ENCODE measurements around the gene FLNA. TPM values are rescaled to one million over a fixed set of nuclear protein-coding genes. Genes with fewer than 3 reads are reported as not detected.

Gene FLNA
- total and polyA plus RNA-seq, 4 experiments from 2014 or later: 87.4 to 871 (median 761) TPM

- CTCF ChIA-PET (ENCODE audit: partially characterized antibody): interaction anchor here (2.5 kb wide), 1 partner anchor 11 kb away, joined by 5 read pairs; no protein-coding TSS in a partner anchor
- H3K9me3 ChIP-seq (ENCODE audit: control insufficient read depth in 1 of 2, low read length in 2 of 2): no peaks in the 10 kb centered on the region
- Mint-ChIP-seq H3K27me3 (no peaks in the 10 kb centered on the region), H3K9me3 (peaks cover 0 to 2% (median 0%) of the 10 kb centered on the region in 8 donors), H3K4me3 (peak overlapping the region in 1 of 8 donors; percentile 45), H3K27ac (peak overlapping the region in 3 of 7 donors; percentile 65 to 95 (median 84)), H3K4me1 (peaks cover 4 to 17% (median 11%) of the 10 kb centered on the region in 4 donors), H3K36me3 (peaks cover 3 to 14% of the 10 kb centered on the region in 2 donors)
- DNase-seq: peak in 1 of 5 donors; percentile 13
- no peaks in the 10 kb centered on the region for H3K27me3 ChIP-seq (ENCODE audit: insufficient read depth, low read length)
- H3K27ac ChIP-seq (ENCODE audit: low read depth, low read length): no peak overlapping the region
- peaks cover 22% of the 10 kb centered on the region for H3K4me1 ChIP-seq (ENCODE audit: insufficient read depth, low read length)
- POLR2A ChIA-PET (ENCODE audit: partially characterized antibody): interaction anchor here (1.0 to 3.7 kb wide), 3 partner anchors 8 to 31 kb away, joined by 3 to 22 read pairs (median 5); no protein-coding TSS in a partner anchor
- intact Hi-C loops (cut with micrococcal nuclease): no loop called here
- H3K4me3 ChIP-seq (ENCODE audit: low read length in 2 of 2): no peak overlapping the region
- H3K36me3 ChIP-seq (ENCODE audit: insufficient read depth, low read length): no peaks in the 10 kb centered on the region
Observed at GRCh38 chrX:154381271-154381670, 6.8 kb upstream of the FLNA start.

- POLR2A ChIA-PET (ENCODE audit: partially characterized antibody): interaction anchor here (3.7 kb wide), 1 partner anchor 12 kb away, joined by 36 read pairs; no protein-coding TSS in a partner anchor
- Mint-ChIP-seq H3K27ac (peak overlapping the region; percentile 90 to 95 (median 94)), H3K27me3 (no peaks in the 10 kb centered on the region), H3K4me3 (peak overlapping the region; percentile 75 to 91 (median 83)), H3K36me3 (peaks cover 3 to 14% of the 10 kb centered on the region in 2 donors), H3K4me1 (peaks cover 4 to 17% (median 11%) of the 10 kb centered on the region in 4 donors), H3K9me3 (peaks cover 0 to 2% (median 0%) of the 10 kb centered on the region in 8 donors)
- H3K4me3 ChIP-seq (ENCODE audit: low read length in 2 of 2): no peak overlapping the region
- intact Hi-C loops (cut with micrococcal nuclease): no loop called here
- no peaks in the 10 kb centered on the region for H3K27me3 ChIP-seq (ENCODE audit: insufficient read depth, low read length)
- no peaks in the 10 kb centered on the region for H3K36me3 ChIP-seq (ENCODE audit: insufficient read depth, low read length)
- peak in 1 of 5 donors; percentile 14 for DNase-seq
- H3K4me1 ChIP-seq (ENCODE audit: insufficient read depth, low read length): peaks cover 22% of the 10 kb centered on the region
- H3K27ac ChIP-seq (ENCODE audit: low read depth, low read length): peak overlapping the region; percentile 99
- CTCF ChIA-PET (ENCODE audit: partially characterized antibody): interaction anchor here (2.5 kb wide), 1 partner anchor 10 kb away, joined by 5 read pairs; no protein-coding TSS in a partner anchor
- H3K9me3 ChIP-seq (ENCODE audit: control insufficient read depth in 1 of 2, low read length in 2 of 2): no peaks in the 10 kb centered on the region
Observed at GRCh38 chrX:154380787-154381186, 6.4 kb upstream of the FLNA start.

- H3K27ac ChIP-seq (ENCODE audit: low read depth, low read length): peak overlapping the region; percentile 99
- no peaks in the 10 kb centered on the region for H3K27me3 Mint-ChIP-seq
- H3K9me3 ChIP-seq (ENCODE audit: control insufficient read depth in 1 of 2, low read length in 2 of 2): no peaks in the 10 kb centered on the region
- H3K4me1 ChIP-seq (ENCODE audit: insufficient read depth, low read length): peaks cover 22% of the 10 kb centered on the region
- ChIA-PET CTCF (ENCODE audit: partially characterized antibody) (interaction anchor here (2.5 kb wide), 1 partner anchor 10 kb away, joined by 5 read pairs; no protein-coding TSS in a partner anchor), POLR2A (ENCODE audit: partially characterized antibody) (interaction anchor here (1.2 to 3.7 kb wide), 5 partner anchors 9 to 167 kb away, joined by 3 to 36 read pairs (median 7); partner anchors contain the start of gene G6PD)
- peaks cover 3 to 14% of the 10 kb centered on the region in 2 donors for H3K36me3 Mint-ChIP-seq
- H3K27ac Mint-ChIP-seq: peak overlapping the region; percentile 90 to 95 (median 94)
- H3K36me3 ChIP-seq (ENCODE audit: insufficient read depth, low read length): no peaks in the 10 kb centered on the region
- H3K27me3 ChIP-seq (ENCODE audit: insufficient read depth, low read length): no peaks in the 10 kb centered on the region
- peak overlapping the region; percentile 78 to 91 (median 83) for H3K4me3 Mint-ChIP-seq
- DNase-seq: no peak
- H3K9me3 Mint-ChIP-seq: peaks cover 0 to 2% (median 0%) of the 10 kb centered on the region in 8 donors
- intact Hi-C loops (cut with micrococcal nuclease): no loop called here
- H3K4me3 ChIP-seq (ENCODE audit: low read length in 2 of 2): peak overlapping the region; percentile 62 to 66
- H3K4me1 Mint-ChIP-seq: peaks cover 4 to 19% (median 11%) of the 10 kb centered on the region in 4 donors
Observed at GRCh38 chrX:154380153-154380552, 5.7 kb upstream of the FLNA start.

GRCh38 chrX:154379569-154379951 is 5.1 kb upstream of the FLNA start:
- H3K27ac Mint-ChIP-seq: peak overlapping the region; percentile 90 to 95 (median 94)
- Histone ChIP-seq H3K9me3 (ENCODE audit: control insufficient read depth in 1 of 2, low read length in 2 of 2) (no peaks in the 10 kb centered on the region), H3K27ac (ENCODE audit: low read depth, low read length) (peak overlapping the region; percentile 99), H3K4me1 (ENCODE audit: insufficient read depth, low read length) (peaks cover 26% of the 10 kb centered on the region), H3K27me3 (ENCODE audit: insufficient read depth, low read length) (no peaks in the 10 kb centered on the region), H3K36me3 (ENCODE audit: insufficient read depth, low read length) (no peaks in the 10 kb centered on the region), H3K4me3 (ENCODE audit: low read length in 2 of 2) (peak overlapping the region; percentile 62 to 66)
- intact Hi-C loops (cut with micrococcal nuclease): loop anchor here (1.0 to 10.0 kb wide), 3 partner anchors 8 to 405 kb away; partner anchors contain the start of genes HCFC1, MECP2 and TMEM187
- H3K4me3 Mint-ChIP-seq: peak overlapping the region; percentile 78 to 91 (median 83)
- no peak for DNase-seq
- ChIA-PET CTCF (ENCODE audit: partially characterized antibody) (interaction anchor here (2.5 kb wide), 1 partner anchor 9 kb away, joined by 5 read pairs; no protein-coding TSS in a partner anchor), POLR2A (ENCODE audit: partially characterized antibody) (interaction anchor here (0.7 to 3.7 kb wide), 12 partner anchors 9 to 408 kb away, joined by 3 to 36 read pairs (median 4); partner anchors contain the start of genes G6PD, HCFC1 and RPL10)
- no peaks in the 10 kb centered on the region for H3K27me3 Mint-ChIP-seq
- H3K4me1 Mint-ChIP-seq: peaks cover 4 to 23% (median 11%) of the 10 kb centered on the region in 4 donors
- H3K9me3 Mint-ChIP-seq: peaks cover 0 to 2% (median 0%) of the 10 kb centered on the region in 8 donors
- peaks cover 3 to 14% of the 10 kb centered on the region in 2 donors for H3K36me3 Mint-ChIP-seq

GRCh38 chrX:154378799-154379568 is 4.5 kb upstream of the FLNA start, which contains the start of gene EMD:
TSS of gene EMD (plus strand) at chrX:154379295. CDS start at chrX:154379485, 190 bp downstream.
- DNase-seq: peak; percentile 93 to 98 (median 97)
- intact Hi-C loops (cut with micrococcal nuclease): loop anchor here (1.0 to 10.0 kb wide), 3 partner anchors 8 to 404 kb away; partner anchors contain the start of genes HCFC1, MECP2 and TMEM187
- Histone ChIP-seq H3K4me3 (ENCODE audit: low read length in 2 of 2) (peak within 1 kb of the TSS; percentile 62 to 66), H3K27me3 (ENCODE audit: insufficient read depth, low read length) (no peaks in the 10 kb centered on the region), H3K27ac (ENCODE audit: low read depth, low read length) (peak within 1 kb of the TSS; percentile 99), H3K4me1 (ENCODE audit: insufficient read depth, low read length) (peaks cover 28% of the 10 kb centered on the region), H3K36me3 (ENCODE audit: insufficient read depth, low read length) (no peaks in the 10 kb centered on the region), H3K9me3 (ENCODE audit: control insufficient read depth in 1 of 2, low read length in 2 of 2) (no peaks in the 10 kb centered on the region)
- Mint-ChIP-seq H3K36me3 (peaks cover 3 to 14% of the 10 kb centered on the region in 2 donors), H3K4me1 (peaks cover 4 to 23% (median 11%) of the 10 kb centered on the region in 4 donors), H3K9me3 (peaks cover 0 to 2% (median 0%) of the 10 kb centered on the region in 8 donors), H3K27me3 (no peaks in the 10 kb centered on the region), H3K27ac (peak within 1 kb of the TSS; percentile 92 to 97 (median 95)), H3K4me3 (peak within 1 kb of the TSS; percentile 78 to 91 (median 83))
- CTCF ChIA-PET (ENCODE audit: partially characterized antibody): interaction anchor here (2.5 kb wide), 1 partner anchor 9 kb away, joined by 5 read pairs; no protein-coding TSS in a partner anchor
- POLR2A ChIA-PET (ENCODE audit: partially characterized antibody): interaction anchor here (0.7 to 3.7 kb wide), 13 partner anchors 8 to 407 kb away, joined by 3 to 36 read pairs (median 4); partner anchors contain the start of genes G6PD, HCFC1 and RPL10

- POLR2A ChIA-PET (ENCODE audit: partially characterized antibody): interaction anchor here (0.8 to 3.7 kb wide), 10 partner anchors 7 to 283 kb away, joined by 3 to 36 read pairs (median 4); partner anchors contain the start of gene RPL10
- H3K36me3 Mint-ChIP-seq: peaks cover 3 to 14% of the 10 kb centered on the region in 2 donors
- H3K27ac Mint-ChIP-seq: peak overlapping the region; percentile 92 to 97 (median 95)
- H3K9me3 Mint-ChIP-seq: peaks cover 0 to 2% (median 0%) of the 10 kb centered on the region in 8 donors
- H3K36me3 ChIP-seq (ENCODE audit: insufficient read depth, low read length): no peaks in the 10 kb centered on the region
- H3K9me3 ChIP-seq (ENCODE audit: control insufficient read depth in 1 of 2, low read length in 2 of 2): no peaks in the 10 kb centered on the region
- peaks cover 36% of the 10 kb centered on the region for H3K4me1 ChIP-seq (ENCODE audit: insufficient read depth, low read length)
- peaks cover 5 to 27% (median 14%) of the 10 kb centered on the region in 4 donors for H3K4me1 Mint-ChIP-seq
- no peaks in the 10 kb centered on the region for H3K27me3 Mint-ChIP-seq
- peak overlapping the region; percentile 47 to 88 (median 68) for H3K4me3 Mint-ChIP-seq
- peak overlapping the region; percentile 90 for H3K27ac ChIP-seq (ENCODE audit: low read depth, low read length)
- CTCF ChIA-PET (ENCODE audit: partially characterized antibody): interaction anchor here (2.5 kb wide), 1 partner anchor 8 kb away, joined by 5 read pairs; no protein-coding TSS in a partner anchor
- intact Hi-C loops (cut with micrococcal nuclease): loop anchor here (10.0 kb wide), 2 partner anchors 283 to 403 kb away; partner anchors contain the start of genes HCFC1, MECP2 and TMEM187
- DNase-seq: peak in 2 of 5 donors; percentile 41 to 59
- H3K4me3 ChIP-seq (ENCODE audit: low read length in 2 of 2): peak overlapping the region in 1 of 2 donors; percentile 49
- H3K27me3 ChIP-seq (ENCODE audit: insufficient read depth, low read length): no peaks in the 10 kb centered on the region
Observed at GRCh38 chrX:154378059-154378798, 3.8 kb upstream of the FLNA start.

Measured in CD4-positive, alpha-beta memory T cell (primary cell).